Measurements from ENCODE around the gene TGFB2. TPM values are rescaled to one million over a fixed set of nuclear protein-coding genes. Genes with fewer than 3 reads are reported as not detected.

Gene TGFB2
- polyA plus RNA-seq, 1 donor (not counting 4 experiments of a cell fraction or from before 2014, with no cell fraction given): 21.5 TPM

DNA sequence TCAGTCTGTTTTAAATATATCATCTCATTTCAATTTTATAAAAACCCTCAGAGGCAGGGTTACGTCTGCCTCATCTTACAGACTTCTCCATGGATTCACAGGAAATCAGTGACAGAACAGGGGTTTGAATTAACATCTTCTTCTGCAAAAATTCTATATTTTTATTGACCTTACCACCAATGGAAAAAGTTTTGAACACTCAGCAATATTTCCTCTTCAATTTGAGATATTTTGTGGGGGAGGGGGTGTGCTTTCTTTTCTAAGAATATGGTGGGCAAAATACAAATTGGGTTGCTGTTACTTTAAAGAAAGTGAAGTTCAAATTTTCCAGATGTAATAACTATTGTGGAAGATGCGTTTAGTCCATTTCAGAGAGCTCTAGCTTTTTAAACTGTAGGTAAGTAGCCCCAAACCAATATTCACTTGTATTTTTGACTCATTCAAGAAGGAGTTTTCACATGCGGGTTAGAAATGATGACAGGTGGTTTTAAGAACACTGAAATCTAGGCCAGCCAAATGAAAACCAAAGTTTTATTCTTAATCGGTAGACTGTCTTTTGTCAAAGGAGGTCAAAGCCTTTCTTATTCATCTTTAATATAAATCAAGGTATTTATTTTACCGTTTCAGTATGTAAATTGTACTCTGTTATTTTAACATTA, 17.4 kb downstream of the TGFB2 start:
- H3K4me2 ChIP-seq (ENCODE audit: control insufficient read depth, extremely low read depth, insufficient read depth, low read depth, low read length): no peak overlapping the region
- H3K27ac ChIP-seq (ENCODE audit: control insufficient read depth, insufficient read depth, low read length): no peak overlapping the region
- no peak overlapping the region for H2AFZ ChIP-seq (ENCODE audit: control insufficient read depth, low read length)
- H3K79me2 ChIP-seq (ENCODE audit: control insufficient read depth, insufficient read depth, low read length): peaks cover 56% of the 10 kb centered on the region
- TF ChIP-seq, protein P1, sequence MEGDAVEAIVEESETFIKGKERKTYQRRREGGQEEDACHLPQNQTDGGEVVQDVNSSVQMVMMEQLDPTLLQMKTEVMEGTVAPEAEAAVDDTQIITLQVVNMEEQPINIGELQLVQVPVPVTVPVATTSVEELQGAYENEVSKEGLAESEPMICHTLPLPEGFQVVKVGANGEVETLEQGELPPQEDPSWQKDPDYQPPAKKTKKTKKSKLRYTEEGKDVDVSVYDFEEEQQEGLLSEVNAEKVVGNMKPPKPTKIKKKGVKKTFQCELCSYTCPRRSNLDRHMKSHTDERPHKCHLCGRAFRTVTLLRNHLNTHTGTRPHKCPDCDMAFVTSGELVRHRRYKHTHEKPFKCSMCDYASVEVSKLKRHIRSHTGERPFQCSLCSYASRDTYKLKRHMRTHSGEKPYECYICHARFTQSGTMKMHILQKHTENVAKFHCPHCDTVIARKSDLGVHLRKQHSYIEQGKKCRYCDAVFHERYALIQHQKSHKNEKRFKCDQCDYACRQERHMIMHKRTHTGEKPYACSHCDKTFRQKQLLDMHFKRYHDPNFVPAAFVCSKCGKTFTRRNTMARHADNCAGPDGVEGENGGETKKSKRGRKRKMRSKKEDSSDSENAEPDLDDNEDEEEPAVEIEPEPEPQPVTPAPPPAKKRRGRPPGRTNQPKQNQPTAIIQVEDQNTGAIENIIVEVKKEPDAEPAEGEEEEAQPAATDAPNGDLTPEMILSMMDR (optimal IDR thresholded peaks at IDR 0.05 in 1 of 3, IDR thresholded peaks at IDR 0.05 in 1 of 3, conservative IDR thresholded peaks at IDR 0.05 in 1 of 3; ENCODE audit: extremely low read depth in 1 of 3, insufficient read depth in 2 of 3, low read length in 3 of 3): no peak
- TF ChIP-seq EZH2 (IDR thresholded peaks at IDR 0.05; ENCODE audit: low read length): no peak
- peaks cover 2 to 6% of the 10 kb centered on the region in 2 experiments for H3K36me3 ChIP-seq (ENCODE audit: control insufficient read depth in 2 of 2, extremely low read depth in 1 of 2, insufficient read depth in 2 of 2, low read length in 2 of 2)
- H3K4me1 ChIP-seq (ENCODE audit: control insufficient read depth, extremely low read depth, insufficient read depth, low read length): peaks cover 12% of the 10 kb centered on the region
- H3K9ac ChIP-seq (ENCODE audit: control insufficient read depth, extremely low read depth, insufficient read depth, low read length): no peak overlapping the region
- DNase-seq (ENCODE audit: low read depth, low spot score) (no peak), FAIRE-seq (no peak)
- no peaks in the 10 kb centered on the region for H4K20me1 ChIP-seq (ENCODE audit: control insufficient read depth, extremely low read depth, insufficient read depth, low read length)
- H3K27me3 ChIP-seq (ENCODE audit: control insufficient read depth, extremely low read depth, insufficient read depth, low read length): no peaks in the 10 kb centered on the region
- no peaks in the 10 kb centered on the region for H3K9me3 ChIP-seq (ENCODE audit: control insufficient read depth, low read depth, low read length)
- H3K9me1 ChIP-seq (ENCODE audit: control insufficient read depth, extremely low read depth, insufficient read depth, low read length): no peaks in the 10 kb centered on the region
- no peak overlapping the region for H3K4me3 ChIP-seq (ENCODE audit: control insufficient read depth in 2 of 3, extremely low read depth in 1 of 3, insufficient read depth in 2 of 3, low read depth in 1 of 3, low read length in 3 of 3)
- dilution Hi-C loops (cut with MboI; ENCODE audit: extremely low pct_ligation_motif_present, low sequenced_read_pairs): no loop called here

DNA sequence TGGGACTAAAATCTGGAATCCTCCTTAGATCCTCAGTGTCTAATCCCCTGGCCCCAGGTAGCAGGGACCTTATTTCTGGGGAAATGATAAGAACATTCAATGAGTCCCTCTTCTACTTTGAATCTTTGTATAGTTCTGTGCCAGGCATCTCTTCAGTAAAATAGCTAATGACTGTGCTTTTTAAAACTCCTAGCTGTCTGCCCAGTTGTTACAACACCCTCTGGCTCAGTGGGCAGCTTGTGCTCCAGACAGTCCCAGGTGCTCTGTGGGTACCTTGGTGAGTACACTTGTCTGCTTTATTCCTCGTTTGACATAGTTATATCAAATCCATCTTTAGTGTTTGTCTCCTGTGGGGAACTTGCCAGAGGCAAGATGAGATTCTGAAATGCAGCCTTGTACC, 18.0 kb downstream of the TGFB2 start:
- H3K4me3 ChIP-seq (ENCODE audit: control insufficient read depth in 2 of 3, extremely low read depth in 1 of 3, insufficient read depth in 2 of 3, low read depth in 1 of 3, low read length in 3 of 3): no peak overlapping the region
- peaks cover 12% of the 10 kb centered on the region for H3K4me1 ChIP-seq (ENCODE audit: control insufficient read depth, extremely low read depth, insufficient read depth, low read length)
- no peak overlapping the region for H3K9ac ChIP-seq (ENCODE audit: control insufficient read depth, extremely low read depth, insufficient read depth, low read length)
- H3K4me2 ChIP-seq (ENCODE audit: control insufficient read depth, extremely low read depth, insufficient read depth, low read depth, low read length): no peak overlapping the region
- no peak for DNase-seq (ENCODE audit: low read depth, low spot score)
- TF ChIP-seq, protein P1 (optimal IDR thresholded peaks at IDR 0.05 in 1 of 3, IDR thresholded peaks at IDR 0.05 in 1 of 3, conservative IDR thresholded peaks at IDR 0.05 in 1 of 3; ENCODE audit: extremely low read depth in 1 of 3, insufficient read depth in 2 of 3, low read length in 3 of 3): no peak
- TF ChIP-seq EZH2 (IDR thresholded peaks at IDR 0.05; ENCODE audit: low read length): no peak
- peaks cover 51% of the 10 kb centered on the region for H3K79me2 ChIP-seq (ENCODE audit: control insufficient read depth, insufficient read depth, low read length)
- H2AFZ ChIP-seq (ENCODE audit: control insufficient read depth, low read length): no peak overlapping the region
- H3K9me1 ChIP-seq (ENCODE audit: control insufficient read depth, extremely low read depth, insufficient read depth, low read length): no peaks in the 10 kb centered on the region
- H4K20me1 ChIP-seq (ENCODE audit: control insufficient read depth, extremely low read depth, insufficient read depth, low read length): no peaks in the 10 kb centered on the region
- no peaks in the 10 kb centered on the region for H3K9me3 ChIP-seq (ENCODE audit: control insufficient read depth, low read depth, low read length)
- H3K27me3 ChIP-seq (ENCODE audit: control insufficient read depth, extremely low read depth, insufficient read depth, low read length): no peaks in the 10 kb centered on the region
- dilution Hi-C loops (cut with MboI; ENCODE audit: extremely low pct_ligation_motif_present, low sequenced_read_pairs): no loop called here
- no peak overlapping the region for H3K27ac ChIP-seq (ENCODE audit: control insufficient read depth, insufficient read depth, low read length)
- H3K36me3 ChIP-seq (ENCODE audit: control insufficient read depth in 2 of 2, extremely low read depth in 1 of 2, insufficient read depth in 2 of 2, low read length in 2 of 2): peaks cover 2 to 6% of the 10 kb centered on the region in 2 experiments
- no peak for FAIRE-seq

Measured in keratinocyte (primary cell).